K562 (cell line): ENCODE results near the gene LGALS3BP.

Source experiments
- CTBP1 ChIP-seq: fragments of 450-650 bp; IDR thresholded peaks from 2 replicates; pipeline ENCODE4 v1.6.1; 2016; ENCODE audit warnings: borderline replicate concordance
- POLR2A ChIP-seq: fragments of 450-650 bp; conservative IDR thresholded peaks from 2 replicates; pipeline ENCODE4 v1.6.1; 2016
- SREBF2 ChIP-seq: sonication (generic); formaldehyde crosslinking; IDR thresholded peaks from 2 replicates; pipeline ENCODE4 v1.4.0; 2020; ENCODE audit warnings: mild to moderate bottlenecking, missing genetic modification reagents
- SRF ChIP-seq, 2 experiments: fragments of 250-450, 450-650 bp in 1 of 2; sonication (Bioruptor Pico) in 1 of 2; sonication (generic) in 1 of 2; formaldehyde crosslinking; IDR thresholded peaks; 2 replicates each; pipeline versions ENCODE4 v1.5.0 to v1.5.1; 2020 to 2022; ENCODE audit warnings: mild to moderate bottlenecking in 1 of 2, missing genetic modification reagents in 1 of 2

DNA sequence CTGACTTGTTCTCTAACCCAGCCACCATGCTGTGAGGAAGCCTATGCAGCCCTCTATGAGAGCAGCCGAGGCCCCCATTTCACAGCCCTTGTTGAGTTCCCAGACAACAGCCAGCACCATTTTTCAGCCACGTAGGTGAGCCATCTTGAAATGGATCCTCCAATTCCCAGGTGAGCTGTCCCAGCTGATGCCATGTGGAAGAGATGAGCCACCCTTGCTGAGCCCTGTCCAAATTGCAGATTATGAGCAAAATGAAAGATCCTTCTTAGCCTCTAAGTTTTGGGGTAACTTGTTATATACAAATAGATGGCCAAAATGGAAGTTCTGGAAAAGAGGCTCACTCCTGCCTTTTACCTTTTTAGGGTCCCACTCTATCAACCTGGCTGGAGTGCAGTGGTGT, 28.9 kb downstream of the LGALS3BP start:
- no peak for TF ChIP-seq SREBF2
- no peak for TF ChIP-seq POLR2A
- TF ChIP-seq CTBP1 = no peak
- no peak for TF ChIP-seq SRF (CRISPR knock-in tag; IDR thresholded peaks at IDR 0.05)
